ENCODE data around the gene RSPO1.

Gene RSPO1

GRCh38 chr1:37680933-37681332 is 46.2 kb upstream of the RSPO1 start:
- Histone ChIP-seq H3F3A (ENCODE audit: insufficient read depth, low read length) (no peaks in the 10 kb centered on the region), H3K9me2 (ENCODE audit: low read depth, low read length) (no peaks in the 10 kb centered on the region), H3K36me3 (ENCODE audit: insufficient read depth, low read length) (peaks cover 48% of the 10 kb centered on the region; the same call in 1 of the 2 replicates), H2AFZ (ENCODE audit: low read length) (no peak overlapping the region), H3K27me3 (ENCODE audit: insufficient read depth, low read length) (no peaks in the 10 kb centered on the region), H3K9me3 (ENCODE audit: low read length) (no peaks in the 10 kb centered on the region), H3K79me2 (ENCODE audit: insufficient read depth, low read length) (no peaks in the 10 kb centered on the region), H3K27ac (ENCODE audit: low read depth, low read length, poor library complexity, severe bottlenecking) (no peak overlapping the region), H3K9ac (ENCODE audit: low read length) (no peak overlapping the region), H3K4me1 (ENCODE audit: insufficient read depth, low read length, severe bottlenecking) (peaks cover 12% of the 10 kb centered on the region), H3K4me2 (ENCODE audit: low read length) (no peak overlapping the region), H4K20me1 (ENCODE audit: insufficient read depth, low read length) (no peaks in the 10 kb centered on the region), H3K4me3 (ENCODE audit: low read depth, low read length, poor library complexity, severe bottlenecking) (no peak overlapping the region)
- TF ChIP-seq EZH2 (IDR thresholded peaks at IDR 0.05; ENCODE audit: borderline replicate concordance, low read length): no peak

- peaks cover 15% of the 10 kb centered on the region for H3K4me1 ChIP-seq (ENCODE audit: insufficient read depth, low read length, severe bottlenecking)
- TF ChIP-seq CTCF (IDR thresholded peaks at IDR 0.05; ENCODE audit: low read length) (no peak), EZH2 (IDR thresholded peaks at IDR 0.05; ENCODE audit: borderline replicate concordance, low read length) (no peak)
Observed at GRCh38 chr1:37677808-37678207, 43.1 kb upstream of the RSPO1 start.

GRCh38 chr1:37677143-37677439 is 42.4 kb upstream of the RSPO1 start:
- Histone ChIP-seq H3F3A (ENCODE audit: insufficient read depth, low read length) (no peaks in the 10 kb centered on the region), H3K9ac (ENCODE audit: low read length) (no peak overlapping the region), H2AFZ (ENCODE audit: low read length) (no peak overlapping the region), H3K27me3 (ENCODE audit: insufficient read depth, low read length) (no peaks in the 10 kb centered on the region), H3K4me2 (ENCODE audit: low read length) (no peak overlapping the region), H3K9me2 (ENCODE audit: low read depth, low read length) (no peaks in the 10 kb centered on the region), H3K36me3 (ENCODE audit: insufficient read depth, low read length) (peaks cover 14% of the 10 kb centered on the region; the same call in 1 of the 2 replicates), H3K4me1 (ENCODE audit: insufficient read depth, low read length, severe bottlenecking) (peaks cover 15% of the 10 kb centered on the region), H4K20me1 (ENCODE audit: insufficient read depth, low read length) (no peaks in the 10 kb centered on the region), H3K9me3 (ENCODE audit: low read length) (no peaks in the 10 kb centered on the region), H3K27ac (ENCODE audit: low read depth, low read length, poor library complexity, severe bottlenecking) (no peak overlapping the region), H3K79me2 (ENCODE audit: insufficient read depth, low read length) (no peaks in the 10 kb centered on the region), H3K4me3 (ENCODE audit: low read depth, low read length, poor library complexity, severe bottlenecking) (no peak overlapping the region)
- TF ChIP-seq CTCF (IDR thresholded peaks at IDR 0.05; ENCODE audit: low read length) (no peak), EZH2 (IDR thresholded peaks at IDR 0.05; ENCODE audit: borderline replicate concordance, low read length) (no peak)

More at GRCh38 chr1:37677808-37678207, 43.1 kb upstream of the RSPO1 start:
- Histone ChIP-seq H3K9me3 (ENCODE audit: low read length) (no peaks in the 10 kb centered on the region), H3K27ac (ENCODE audit: low read depth, low read length, poor library complexity, severe bottlenecking) (no peak overlapping the region), H3K9me2 (ENCODE audit: low read depth, low read length) (no peaks in the 10 kb centered on the region), H3K27me3 (ENCODE audit: insufficient read depth, low read length) (no peaks in the 10 kb centered on the region), H2AFZ (ENCODE audit: low read length) (no peak overlapping the region), H3K4me3 (ENCODE audit: low read depth, low read length, poor library complexity, severe bottlenecking) (no peak overlapping the region), H3K79me2 (ENCODE audit: insufficient read depth, low read length) (no peaks in the 10 kb centered on the region), H4K20me1 (ENCODE audit: insufficient read depth, low read length) (no peaks in the 10 kb centered on the region), H3F3A (ENCODE audit: insufficient read depth, low read length) (no peaks in the 10 kb centered on the region), H3K36me3 (ENCODE audit: insufficient read depth, low read length) (peaks cover 20% of the 10 kb centered on the region; the same call in 1 of the 2 replicates), H3K9ac (ENCODE audit: low read length) (no peak overlapping the region), H3K4me2 (ENCODE audit: low read length) (no peak overlapping the region)

Data from OCI-LY1 (cell line).